GM04504 (cell line): ENCODE data around the gene INHBE.
A peak's percentile ranks its signal among the peaks of the same experiment; 100 is the strongest.
"Not testable (repeated sequence)": the region's sequence is repeated elsewhere in the genome, so short reads cannot be mapped to it uniquely, and the experiment has no call there.

Experiments used
- DNase-seq: peaks from one replicate; pipeline ENCODE4 v3.0.0-alpha.2; 2012; ENCODE audit warnings: low read depth

INHBE gene, protein sequence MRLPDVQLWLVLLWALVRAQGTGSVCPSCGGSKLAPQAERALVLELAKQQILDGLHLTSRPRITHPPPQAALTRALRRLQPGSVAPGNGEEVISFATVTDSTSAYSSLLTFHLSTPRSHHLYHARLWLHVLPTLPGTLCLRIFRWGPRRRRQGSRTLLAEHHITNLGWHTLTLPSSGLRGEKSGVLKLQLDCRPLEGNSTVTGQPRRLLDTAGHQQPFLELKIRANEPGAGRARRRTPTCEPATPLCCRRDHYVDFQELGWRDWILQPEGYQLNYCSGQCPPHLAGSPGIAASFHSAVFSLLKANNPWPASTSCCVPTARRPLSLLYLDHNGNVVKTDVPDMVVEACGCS

GRCh38 chr12:57454566-57455373 lies at the start of gene INHBE:
Gene INHBE, plus strand, starts transcription at chr12:57455307. Its CDS starts 230 bp downstream, at chr12:57455537.
- DNase-seq: peak; percentile 78

- no peak for DNase-seq
These were observed 44.6 kb upstream of the INHBE start for GRCh38 chr12:57410534-57410933.

DNA sequence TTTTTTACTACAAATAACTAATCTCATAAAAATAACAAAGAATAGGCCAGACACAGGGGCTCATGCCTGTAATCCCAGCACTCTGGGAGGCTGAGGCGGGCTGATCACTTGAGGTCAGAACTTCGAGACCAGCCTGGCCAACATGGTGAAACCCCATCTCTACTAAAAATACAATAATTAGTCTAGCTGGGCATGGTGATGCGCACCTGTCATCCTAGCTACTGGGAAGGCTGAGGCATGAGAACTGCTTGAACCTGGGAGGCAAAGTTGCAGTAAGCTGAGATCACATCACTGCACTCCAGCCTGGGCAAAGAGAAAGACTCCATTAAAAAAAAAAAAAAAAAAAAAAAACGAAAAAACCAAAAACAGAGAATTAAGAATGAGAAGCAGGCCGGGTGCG lies 40.9 kb upstream of the INHBE start:
- not testable (repeated sequence) for DNase-seq

DNA sequence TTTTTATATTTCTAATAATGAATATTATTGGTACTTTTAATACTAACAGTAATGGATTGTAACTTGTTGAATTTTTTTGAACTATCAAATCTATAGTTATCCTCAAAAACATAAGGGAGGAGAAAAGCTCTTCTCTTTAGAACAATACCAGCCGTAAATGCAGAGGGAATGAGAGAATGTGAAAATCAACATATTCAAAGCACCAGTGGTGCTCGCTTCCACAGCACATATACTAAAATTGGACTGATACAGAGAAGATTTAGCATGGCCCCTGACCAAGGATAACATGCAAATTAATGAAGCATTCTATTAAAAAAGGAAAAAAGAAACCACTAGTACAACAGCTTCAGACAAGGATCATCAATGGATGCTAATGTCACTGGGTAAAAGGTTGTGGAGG lies 40.0 kb upstream of the INHBE start:
- no peak for DNase-seq

- no peak for DNase-seq
These were observed 38.8 kb upstream of the INHBE start for GRCh38 chr12:57416039-57416996.

DNA sequence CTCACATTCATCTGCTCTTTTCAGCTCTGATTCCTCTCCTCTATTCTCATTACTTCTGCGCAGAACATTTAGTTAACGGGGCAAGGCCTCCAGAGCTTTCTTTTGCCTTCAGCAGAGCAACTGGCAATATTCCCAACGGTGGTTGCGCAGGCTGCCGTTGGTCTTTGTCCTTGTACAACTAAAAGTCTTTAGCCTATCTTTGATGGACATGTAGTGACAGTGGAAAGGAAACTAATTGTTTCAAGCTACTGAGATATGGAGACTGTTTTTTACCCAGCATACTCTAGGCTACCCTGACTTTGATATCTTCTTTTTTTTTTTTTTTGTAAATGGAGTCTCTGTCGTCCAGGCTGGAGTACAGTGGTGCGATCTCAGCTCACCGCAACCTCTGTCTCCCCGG lies 36.9 kb upstream of the INHBE start:
- no peak for DNase-seq

GRCh38 chr12:57419495-57419894 lies 35.6 kb upstream of the INHBE start:
- no peak for DNase-seq

GRCh38 chr12:57420482-57420881 lies 34.6 kb upstream of the INHBE start:
- DNase-seq: no peak

GRCh38 chr12:57426948-57427347 lies 28.2 kb upstream of the INHBE start:
- not testable (repeated sequence) for DNase-seq

DNA sequence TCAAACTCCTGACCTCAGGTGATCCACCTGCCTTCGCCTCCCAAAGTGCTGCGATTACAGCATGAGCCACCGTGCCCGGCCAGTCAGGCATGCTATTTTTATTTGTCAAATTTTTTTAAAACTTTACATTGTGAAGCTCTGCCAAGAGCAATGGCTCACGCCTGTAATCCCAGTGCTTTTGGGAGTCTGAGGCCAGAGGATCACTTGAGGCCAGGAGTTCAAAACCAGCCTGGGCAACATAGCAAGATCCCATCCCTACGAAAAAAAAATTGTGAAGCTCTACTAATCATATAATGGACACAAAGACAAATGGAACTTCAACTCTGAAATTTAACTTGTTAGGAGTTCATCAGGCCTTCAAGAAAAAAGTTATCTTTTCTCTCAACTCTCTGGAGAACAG lies 26.1 kb upstream of the INHBE start:
- DNase-seq: no peak

DNA sequence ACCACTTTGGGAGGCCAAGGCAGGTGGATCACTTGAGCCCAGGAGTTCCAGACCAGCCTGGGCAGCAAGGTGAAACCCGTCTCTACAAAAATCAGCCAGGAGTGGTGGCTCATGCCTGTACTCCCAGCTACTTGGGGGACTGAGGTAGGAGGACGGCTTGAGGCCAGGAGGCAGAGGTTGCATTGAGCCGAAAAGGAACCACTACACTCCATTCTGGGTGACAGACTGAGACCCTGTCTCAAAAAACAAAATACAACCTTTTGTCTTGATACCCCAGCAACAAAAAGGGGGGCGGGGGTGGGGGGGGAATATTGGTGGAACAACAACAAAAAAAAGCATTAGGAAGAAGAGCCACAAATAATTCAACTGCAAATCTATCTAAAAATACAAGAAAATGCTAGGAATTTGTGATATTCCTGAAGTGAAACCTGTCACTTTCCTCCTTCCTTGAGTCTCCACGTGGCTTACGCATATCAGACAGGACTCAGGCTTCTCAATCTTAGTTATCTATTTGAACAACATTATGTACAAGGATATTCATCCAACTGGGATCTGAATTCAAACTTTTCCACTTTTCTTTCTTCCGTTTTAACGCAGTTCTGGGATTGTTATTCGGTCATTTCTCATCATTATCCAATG lies 25.5 kb upstream of the INHBE start:
- DNase-seq: no peak

DNA sequence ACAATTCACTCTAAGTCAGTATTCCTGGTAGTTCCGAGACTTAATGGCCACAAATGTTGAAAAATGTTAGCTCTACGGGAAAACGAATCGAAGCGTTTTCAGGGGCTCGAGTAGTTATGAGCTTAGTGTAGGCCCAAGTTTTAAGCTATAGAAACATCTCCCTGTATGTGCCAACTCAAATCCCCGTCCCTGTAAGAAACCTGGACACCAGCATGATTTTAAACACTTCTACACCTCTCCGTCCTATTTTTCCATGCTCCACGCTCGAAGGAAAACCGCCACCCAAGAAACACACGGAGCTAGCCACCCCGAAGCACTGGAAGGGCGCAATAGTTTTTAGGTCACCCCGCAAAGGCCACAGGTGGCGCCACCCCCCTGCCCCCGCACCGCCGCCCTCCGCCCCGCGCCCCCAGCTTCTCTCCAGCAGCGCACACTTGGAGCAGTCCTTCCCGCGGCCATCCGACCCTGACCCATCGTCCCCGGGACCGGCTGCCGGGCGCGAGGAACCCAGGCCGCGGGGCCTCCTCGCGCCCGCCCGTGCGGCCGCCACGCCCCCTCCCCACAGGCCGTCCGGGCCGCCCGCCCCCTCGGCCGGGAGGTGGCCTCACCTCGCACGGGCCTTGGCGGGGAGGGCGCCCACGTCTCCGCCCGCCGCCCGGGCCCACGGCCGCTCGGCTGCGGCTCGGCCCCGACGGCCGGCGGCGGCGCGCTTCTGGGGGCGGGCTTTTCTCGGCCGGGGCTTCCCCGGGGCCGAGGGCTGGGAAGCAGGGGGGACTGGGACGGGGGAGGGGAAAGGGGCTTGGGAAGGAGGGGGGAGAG lies 24.8 kb upstream of the INHBE start:
- DNase-seq: no peak

- peak; percentile 85 for DNase-seq
These were observed 24.1 kb upstream of the INHBE start, which contains the start of gene R3HDM2 for GRCh38 chr12:57430931-57431566. Gene R3HDM2, minus strand, starts transcription at chr12:57431043. Its CDS starts 120,615 bp downstream, at chr12:57310428.

- DNase-seq: no peak
These were observed 23.4 kb upstream of the INHBE start for GRCh38 chr12:57431654-57432188.

DNA sequence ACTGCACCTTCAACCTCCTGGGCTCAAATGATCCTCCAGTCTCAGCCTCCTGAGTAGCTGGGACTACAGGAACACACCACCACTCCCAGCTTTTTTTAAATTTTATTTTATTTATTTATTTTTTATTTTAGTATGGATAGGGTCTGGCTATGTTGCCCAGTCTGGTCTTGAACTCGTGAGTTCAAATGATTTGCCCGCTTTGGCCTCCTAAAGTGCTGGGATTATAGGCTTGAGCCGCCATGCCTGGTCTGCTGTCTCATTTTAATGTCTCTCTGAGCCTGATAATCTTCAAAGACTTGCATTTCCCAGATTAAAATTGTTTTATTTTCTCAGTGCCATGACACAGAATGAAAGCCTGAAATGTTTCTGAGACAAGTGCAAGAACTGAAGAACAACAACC lies 21.7 kb upstream of the INHBE start:
- DNase-seq: no peak

GRCh38 chr12:57434517-57435223 lies 20.4 kb upstream of the INHBE start, which contains the start of gene INHBC:
Gene INHBC, plus strand, starts transcription at chr12:57434784. Its CDS starts 103 bp downstream, at chr12:57434887.
- DNase-seq: no peak

DNA sequence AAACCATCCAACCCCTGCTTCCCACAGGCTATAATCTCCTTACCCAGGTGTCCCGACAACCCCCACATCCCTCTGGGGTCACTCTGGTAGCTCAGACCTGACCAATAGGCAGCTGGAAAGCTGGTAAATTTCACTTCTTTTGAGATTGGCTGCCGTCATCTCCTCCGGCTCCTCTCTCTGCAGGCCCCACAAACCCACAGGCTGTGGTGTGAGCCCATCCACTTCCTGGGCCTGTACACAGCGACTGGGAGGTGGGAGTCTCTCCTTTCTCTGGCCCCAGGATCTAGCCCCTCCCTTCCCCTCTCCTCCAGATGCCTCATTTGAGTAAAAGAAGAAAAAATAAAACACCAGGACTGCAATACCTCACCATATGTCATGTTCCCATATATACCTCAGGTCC lies 19.8 kb upstream of the INHBE start:
- no peak for DNase-seq

DNA sequence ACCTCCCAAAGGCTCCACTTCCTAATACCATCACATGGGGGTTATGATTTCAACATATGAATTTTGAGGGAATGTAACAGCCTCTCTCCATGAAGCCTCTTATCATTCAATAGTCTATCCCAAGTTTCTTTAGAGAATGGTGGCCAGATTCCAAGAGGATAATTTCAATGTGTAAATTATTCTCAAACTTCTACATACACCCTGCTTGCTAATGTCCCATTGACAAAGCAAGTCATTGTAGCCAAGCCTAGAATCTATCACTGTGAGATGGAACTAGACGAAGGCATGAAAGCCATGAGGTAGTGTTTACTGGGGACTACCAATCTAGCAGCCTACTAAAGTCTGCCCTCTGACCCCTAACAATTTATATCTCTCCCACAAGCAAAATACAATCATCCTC lies 16.7 kb upstream of the INHBE start:
- DNase-seq: no peak

GRCh38 chr12:57439762-57440266 lies 15.3 kb upstream of the INHBE start:
- DNase-seq: no peak
